ENCODE data around the gene THOC2. TPM values are rescaled to one million over a fixed set of nuclear protein-coding genes. Genes with fewer than 3 reads are reported as not detected.
"Not testable (repeated sequence)": the region's sequence is repeated elsewhere in the genome, so short reads cannot be mapped to it uniquely, and the experiment has no call there.

Gene THOC2
- total RNA-seq, 1 donor from 2014 or later: 86.7 TPM

DNA sequence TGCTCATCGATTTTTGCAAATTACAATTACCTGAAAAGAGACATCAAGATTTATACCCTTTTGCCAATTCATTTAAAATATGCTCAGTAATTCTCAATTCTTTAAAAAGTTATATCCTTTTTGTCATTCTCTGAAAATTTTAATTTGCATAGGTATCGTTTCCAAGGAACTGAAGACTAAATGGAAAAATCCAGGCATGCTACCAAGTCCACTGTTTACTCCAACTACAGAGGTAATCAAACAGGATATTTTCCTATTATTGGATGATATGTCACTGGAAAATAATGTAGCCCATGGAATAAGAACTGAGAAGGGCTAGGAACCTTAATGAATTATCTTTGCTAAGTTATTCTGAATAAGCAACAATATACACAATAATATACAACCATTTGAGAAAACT lies 132.7 kb downstream of the THOC2 start:
- TF ChIP-seq POLR2AphosphoS5 (IDR thresholded peaks at IDR 0.05; ENCODE audit: insufficient read depth in 1 of 2, low read depth in 1 of 2): no peak
- TF ChIP-seq POLR2A (IDR thresholded peaks at IDR 0.05): no peak
- TF ChIP-seq, protein P1, sequence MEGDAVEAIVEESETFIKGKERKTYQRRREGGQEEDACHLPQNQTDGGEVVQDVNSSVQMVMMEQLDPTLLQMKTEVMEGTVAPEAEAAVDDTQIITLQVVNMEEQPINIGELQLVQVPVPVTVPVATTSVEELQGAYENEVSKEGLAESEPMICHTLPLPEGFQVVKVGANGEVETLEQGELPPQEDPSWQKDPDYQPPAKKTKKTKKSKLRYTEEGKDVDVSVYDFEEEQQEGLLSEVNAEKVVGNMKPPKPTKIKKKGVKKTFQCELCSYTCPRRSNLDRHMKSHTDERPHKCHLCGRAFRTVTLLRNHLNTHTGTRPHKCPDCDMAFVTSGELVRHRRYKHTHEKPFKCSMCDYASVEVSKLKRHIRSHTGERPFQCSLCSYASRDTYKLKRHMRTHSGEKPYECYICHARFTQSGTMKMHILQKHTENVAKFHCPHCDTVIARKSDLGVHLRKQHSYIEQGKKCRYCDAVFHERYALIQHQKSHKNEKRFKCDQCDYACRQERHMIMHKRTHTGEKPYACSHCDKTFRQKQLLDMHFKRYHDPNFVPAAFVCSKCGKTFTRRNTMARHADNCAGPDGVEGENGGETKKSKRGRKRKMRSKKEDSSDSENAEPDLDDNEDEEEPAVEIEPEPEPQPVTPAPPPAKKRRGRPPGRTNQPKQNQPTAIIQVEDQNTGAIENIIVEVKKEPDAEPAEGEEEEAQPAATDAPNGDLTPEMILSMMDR (IDR thresholded peaks at IDR 0.05): no peak
- H3K27me3 ChIP-seq: no peaks in the 10 kb centered on the region

DNA sequence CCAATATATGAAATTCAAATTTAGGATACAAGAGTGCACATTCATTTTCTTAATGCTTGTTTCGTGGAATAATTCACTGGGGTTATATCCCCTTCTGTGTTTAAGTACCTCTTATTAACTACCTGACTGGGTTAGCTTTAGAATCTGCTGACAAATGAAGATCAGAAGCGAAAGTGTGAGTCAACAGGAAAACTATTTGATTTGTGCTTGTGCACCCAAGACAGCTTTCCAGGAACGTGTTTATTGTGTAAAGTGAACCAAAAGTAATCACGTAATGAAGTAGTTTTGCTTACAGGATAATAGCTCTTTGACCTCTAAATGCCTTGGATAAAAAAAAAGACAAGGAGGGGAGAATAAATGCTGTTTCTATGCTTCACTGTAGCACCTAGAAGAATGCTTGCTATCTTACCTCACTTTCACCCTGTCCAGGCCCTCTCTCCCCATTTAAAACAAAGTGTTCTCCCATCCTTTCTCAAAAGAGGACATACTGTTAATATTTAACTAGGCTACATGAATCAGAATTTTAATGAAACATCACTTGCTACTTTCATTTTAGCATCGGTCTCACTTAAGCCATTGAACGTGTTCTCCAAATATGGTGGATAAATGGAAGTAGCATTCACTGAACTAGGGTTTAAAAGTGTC lies 141.9 kb downstream of the THOC2 start:
- H3K4me3 ChIP-seq: no peak overlapping the region
- no peak for TF ChIP-seq POLR2A (IDR thresholded peaks at IDR 0.05)
- TF ChIP-seq, protein P1 (IDR thresholded peaks at IDR 0.05): no peak
- H3K27ac ChIP-seq: no peak overlapping the region
- no peaks in the 10 kb centered on the region for H3K27me3 ChIP-seq
- H3K9me3 ChIP-seq: no peaks in the 10 kb centered on the region
- H3K4me1 ChIP-seq: no peaks in the 10 kb centered on the region
- H3K36me3 ChIP-seq: no peaks in the 10 kb centered on the region
- intact Hi-C loops (cut with DNase I): no loop called here
- no peak for DNase-seq (ENCODE audit: extremely low spot score in 2 of 2)

More for the DNA sequence above, 132.7 kb downstream of the THOC2 start:
- no peaks in the 10 kb centered on the region for H3K4me1 ChIP-seq
- no peak overlapping the region for H3K4me3 ChIP-seq
- DNase-seq (ENCODE audit: extremely low spot score in 2 of 2): no peak
- no peaks in the 10 kb centered on the region for H3K36me3 ChIP-seq
- no peak overlapping the region for H3K27ac ChIP-seq
- H3K9me3 ChIP-seq: no peaks in the 10 kb centered on the region
- intact Hi-C loops (cut with DNase I): no loop called here

DNA sequence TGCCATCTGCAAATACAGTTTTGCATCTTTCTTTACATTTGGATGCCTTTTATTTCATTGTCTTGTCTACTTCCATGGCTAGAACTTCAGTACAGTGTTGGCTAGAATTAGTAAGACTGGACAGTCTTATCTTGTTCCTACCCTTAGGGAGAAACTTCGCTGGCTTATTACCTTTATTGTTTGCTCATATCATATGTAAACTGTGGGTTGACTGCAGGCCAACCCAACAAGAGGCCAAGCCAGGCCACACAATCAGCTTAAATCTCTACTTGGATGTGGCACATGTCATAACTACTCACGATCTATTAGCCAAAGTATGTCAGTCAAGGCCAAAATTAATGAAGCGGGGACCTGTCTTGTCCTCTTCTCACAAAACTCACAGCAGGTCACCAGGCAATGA lies 144.1 kb downstream of the THOC2 start:
- no peak for DNase-seq (ENCODE audit: extremely low spot score in 2 of 2)
- intact Hi-C loops (cut with DNase I): no loop called here
- Histone ChIP-seq H3K27me3 (no peaks in the 10 kb centered on the region), H3K36me3 (no peaks in the 10 kb centered on the region), H3K27ac (no peak overlapping the region), H3K9me3 (no peaks in the 10 kb centered on the region), H3K4me3 (no peak overlapping the region), H3K4me1 (no peaks in the 10 kb centered on the region)
- no peak for TF ChIP-seq POLR2AphosphoS5 (IDR thresholded peaks at IDR 0.05; ENCODE audit: insufficient read depth in 1 of 2, low read depth in 1 of 2)
- TF ChIP-seq POLR2A (IDR thresholded peaks at IDR 0.05): no peak
- TF ChIP-seq, protein P1 (IDR thresholded peaks at IDR 0.05): no peak

DNA sequence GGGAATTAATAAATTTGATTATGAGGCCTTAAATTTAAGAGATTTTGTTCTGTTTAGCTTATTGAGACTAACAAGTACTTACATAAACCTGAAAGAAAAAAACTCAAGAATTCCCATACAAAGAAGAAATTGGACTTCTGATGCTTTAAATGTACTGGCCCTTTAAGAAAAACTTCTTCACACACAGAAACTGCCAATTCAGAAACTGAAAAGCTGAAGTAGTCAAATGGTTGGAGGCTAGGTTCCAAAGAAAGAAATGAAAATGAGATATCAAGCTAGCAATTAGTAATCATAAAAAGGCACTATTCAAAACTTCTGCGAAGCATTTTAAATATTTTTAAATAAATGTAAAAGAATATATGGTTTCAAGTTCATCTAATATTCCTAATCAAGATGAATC lies 151.3 kb downstream of the THOC2 start:
- Histone ChIP-seq H3K36me3 (no peaks in the 10 kb centered on the region), H3K4me3 (no peak overlapping the region), H3K9me3 (no peaks in the 10 kb centered on the region), H3K27ac (no peak overlapping the region), H3K27me3 (no peaks in the 10 kb centered on the region), H3K4me1 (no peaks in the 10 kb centered on the region)
- intact Hi-C loops (cut with DNase I): no loop called here
- TF ChIP-seq POLR2AphosphoS5 (IDR thresholded peaks at IDR 0.05; ENCODE audit: insufficient read depth in 1 of 2, low read depth in 1 of 2) (no peak), POLR2A (IDR thresholded peaks at IDR 0.05) (no peak)
- TF ChIP-seq, protein P1 (IDR thresholded peaks at IDR 0.05): no peak
- no peak for DNase-seq (ENCODE audit: extremely low spot score in 2 of 2)

DNA sequence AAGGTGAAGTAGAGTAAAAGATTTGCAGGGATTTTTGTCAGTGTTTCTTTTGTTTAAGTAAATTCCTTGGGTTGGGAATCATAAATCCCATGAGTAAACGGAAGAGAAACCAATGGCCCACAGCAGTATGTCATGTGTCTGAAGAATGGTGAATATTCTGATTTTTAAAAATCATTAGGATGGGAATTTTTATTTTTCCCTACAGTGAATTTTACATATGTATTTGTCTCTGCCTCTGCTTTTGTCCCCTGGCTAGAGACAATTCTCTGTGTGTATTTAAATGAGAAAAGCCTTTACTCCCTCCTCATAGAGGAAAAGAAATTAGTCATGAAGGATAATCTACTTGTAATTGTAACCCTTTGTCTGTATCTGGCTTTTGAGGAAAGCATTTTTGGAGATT lies 152.1 kb downstream of the THOC2 start:
- intact Hi-C loops (cut with DNase I): no loop called here
- DNase-seq (ENCODE audit: extremely low spot score in 2 of 2): no peak
- H3K9me3 ChIP-seq: no peaks in the 10 kb centered on the region

DNA sequence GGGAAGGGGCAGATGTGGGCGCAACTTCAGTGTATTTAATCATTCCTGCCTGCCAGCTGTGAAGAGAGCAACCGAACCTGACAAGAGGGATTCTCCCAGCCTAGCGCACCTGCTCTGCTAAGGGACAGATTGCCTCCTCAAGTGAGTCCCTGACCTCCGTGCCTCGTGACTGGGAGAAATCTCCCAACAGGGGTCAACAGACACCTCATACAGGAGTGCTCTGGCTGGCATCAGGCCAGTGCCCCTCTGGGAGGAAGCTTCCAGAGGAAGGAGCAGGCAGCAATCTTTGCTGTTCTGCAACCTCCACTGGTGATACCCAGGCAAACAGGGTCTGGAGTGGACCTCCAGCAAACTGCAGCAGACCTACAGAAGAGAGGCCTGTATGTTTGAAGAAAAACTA lies 158.8 kb downstream of the THOC2 start:
- H3K27me3 ChIP-seq; H3K4me1 ChIP-seq; intact Hi-C loops (cut with DNase I); H3K27ac ChIP-seq; H3K4me3 ChIP-seq; H3K36me3 ChIP-seq; DNase-seq (ENCODE audit: extremely low spot score in 2 of 2); H3K9me3 ChIP-seq: not testable (repeated sequence)

More for the DNA sequence above, 152.1 kb downstream of the THOC2 start:
- TF ChIP-seq, protein P1 (IDR thresholded peaks at IDR 0.05): no peak
- TF ChIP-seq POLR2AphosphoS5 (IDR thresholded peaks at IDR 0.05; ENCODE audit: insufficient read depth in 1 of 2, low read depth in 1 of 2) (no peak), POLR2A (IDR thresholded peaks at IDR 0.05) (no peak)
- H3K36me3 ChIP-seq: no peaks in the 10 kb centered on the region
- no peaks in the 10 kb centered on the region for H3K4me1 ChIP-seq
- H3K27me3 ChIP-seq: no peaks in the 10 kb centered on the region
- H3K4me3 ChIP-seq: no peak overlapping the region
- no peak overlapping the region for H3K27ac ChIP-seq

Data from vagina (tissue), 2 donors.